Activated CD8-positive, alpha-beta memory T cell treated with anti-CD3 and anti-CD28 coated beads for 4 hours (primary cell): ENCODE measurements around the gene ARMH1.
A peak's percentile ranks its signal among the peaks of the same experiment; 100 is the strongest.

Experiments
- DNase-seq, 2 donors: peaks; one replicate each; pipeline ENCODE4 v3.0.0-alpha.2; 2020; ENCODE audit warnings: low read depth in 2 of 2

Gene ARMH1

DNA sequence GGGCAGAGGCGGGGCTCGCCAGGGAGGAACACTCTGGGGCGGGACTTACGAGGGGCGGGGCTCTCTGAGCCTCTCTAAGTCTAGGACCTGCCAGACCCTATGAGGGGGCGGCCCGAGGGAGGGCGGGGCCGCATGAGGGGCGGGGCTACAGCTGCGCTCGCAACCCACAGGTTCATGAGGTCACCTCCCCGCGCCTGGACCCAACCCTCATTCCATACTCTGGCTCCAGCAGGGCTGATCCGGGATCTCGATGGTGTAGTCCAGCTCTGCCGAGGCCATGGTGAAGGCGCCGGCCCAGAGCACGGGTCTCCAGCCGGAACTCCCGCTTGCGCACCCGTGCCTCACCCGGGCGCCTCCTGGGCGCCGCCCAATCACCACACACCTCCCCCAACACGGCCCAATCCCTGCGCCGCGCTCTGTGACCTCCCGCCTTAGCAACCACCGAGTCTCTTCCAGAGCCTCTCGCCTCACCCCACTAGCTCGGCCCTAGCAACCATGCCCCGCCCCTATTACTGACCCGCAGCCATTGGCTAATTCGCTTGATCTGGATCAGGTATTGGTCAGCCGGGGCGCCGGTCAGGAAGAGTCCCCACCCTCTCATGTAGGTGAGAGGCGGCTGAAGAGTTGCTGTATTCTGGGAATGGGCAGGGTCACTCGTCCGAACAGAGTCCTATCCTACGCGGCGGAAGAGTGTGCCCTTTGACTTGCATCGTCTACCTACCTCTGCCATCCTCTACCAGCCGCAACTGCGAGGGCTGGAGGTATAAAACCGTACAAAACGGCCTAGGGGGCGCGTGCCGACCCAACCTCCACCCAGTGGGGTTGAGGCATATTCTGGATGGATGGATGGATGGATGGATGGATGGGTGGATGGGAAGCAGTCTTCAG, at the start of gene ARMH1, which contains the start of gene TMEM53:
TSS of gene ARMH1 (plus strand) at position 602 of the 888 bp plus-strand sequence. CDS start 14,984 bp downstream, outside the sequence.
TSS of gene TMEM53 (minus strand) at position 369 of the 888 bp plus-strand sequence. CDS start at position 279, 90 bp downstream.
- DNase-seq: peak; percentile 88 to 91

DNA sequence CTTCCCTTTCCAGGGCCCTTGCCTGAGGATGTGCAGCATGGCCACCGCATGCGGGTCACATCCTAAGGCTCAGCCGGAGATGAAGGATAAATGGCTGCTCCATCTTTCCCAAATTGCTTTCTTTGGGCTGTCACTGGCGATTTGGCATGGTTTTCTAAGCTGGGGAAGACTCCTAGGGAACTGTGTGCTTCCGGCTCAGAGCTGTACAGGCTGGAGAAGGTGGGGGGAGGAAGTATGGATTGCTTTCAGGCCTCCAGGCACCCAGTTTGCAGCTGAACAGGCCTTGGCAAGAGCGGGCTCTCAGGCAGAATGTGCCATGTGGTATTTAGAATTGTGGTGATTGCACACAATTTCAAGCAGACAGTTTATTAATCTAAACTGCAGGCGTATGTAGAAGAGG, 49.2 kb upstream of the ARMH1 start:
- DNase-seq: no peak

DNA sequence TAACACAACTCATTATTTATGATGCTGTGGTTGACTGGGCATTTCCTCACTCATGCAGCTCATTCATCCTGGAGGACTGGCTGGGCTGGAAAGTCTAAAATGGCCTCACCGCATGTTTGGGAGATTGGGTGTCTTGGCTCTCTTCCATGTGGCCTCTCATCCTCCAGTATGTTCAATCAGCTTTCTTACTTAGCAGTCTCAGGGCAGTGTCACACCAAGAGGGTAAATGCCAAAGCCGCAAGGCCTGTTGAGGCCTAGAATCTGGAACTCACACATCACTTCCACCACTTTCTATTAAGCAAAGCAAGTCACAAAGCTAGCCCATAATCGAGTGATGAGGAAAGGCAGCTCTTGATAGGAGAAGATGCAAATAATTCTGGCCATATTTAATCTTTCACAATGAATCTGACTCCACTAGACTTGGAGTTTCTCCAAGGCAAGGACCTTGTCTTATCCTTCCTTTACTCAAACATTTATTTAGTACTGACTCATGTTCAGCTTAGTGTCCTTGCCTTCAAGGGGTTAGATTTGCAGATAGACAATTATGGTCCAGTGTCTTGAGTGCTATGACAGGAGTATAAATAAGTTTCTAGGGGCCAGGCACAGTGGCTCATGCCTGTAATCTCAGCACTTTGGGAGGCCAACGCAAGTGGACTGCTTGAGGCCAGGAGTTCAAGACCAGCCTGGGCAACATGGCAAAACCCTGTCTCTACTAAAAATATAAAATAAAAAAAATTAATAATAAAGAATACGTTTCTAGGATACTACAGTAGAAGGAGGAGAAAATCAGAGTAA, 45.4 kb upstream of the ARMH1 start:
- no peak for DNase-seq

DNA sequence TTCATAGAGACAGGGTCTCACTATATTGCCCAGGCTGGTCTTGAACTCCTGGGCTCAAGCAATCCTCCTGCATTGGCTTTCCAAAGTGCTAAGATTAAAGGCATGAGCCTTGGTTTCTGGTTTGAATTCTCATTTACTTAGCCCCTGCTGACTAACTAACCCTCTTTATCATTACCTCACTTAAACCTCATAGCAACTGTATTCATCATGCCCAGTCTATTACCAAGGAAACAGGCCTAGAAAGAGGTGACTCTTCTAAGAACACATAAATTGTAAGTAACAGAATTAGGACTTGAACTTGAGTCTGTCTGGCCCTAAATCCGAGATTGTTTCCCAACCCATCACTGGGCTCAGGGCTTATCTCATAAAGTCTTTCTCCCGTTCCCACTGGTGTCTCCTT, 44.4 kb upstream of the ARMH1 start:
- no peak for DNase-seq

DNA sequence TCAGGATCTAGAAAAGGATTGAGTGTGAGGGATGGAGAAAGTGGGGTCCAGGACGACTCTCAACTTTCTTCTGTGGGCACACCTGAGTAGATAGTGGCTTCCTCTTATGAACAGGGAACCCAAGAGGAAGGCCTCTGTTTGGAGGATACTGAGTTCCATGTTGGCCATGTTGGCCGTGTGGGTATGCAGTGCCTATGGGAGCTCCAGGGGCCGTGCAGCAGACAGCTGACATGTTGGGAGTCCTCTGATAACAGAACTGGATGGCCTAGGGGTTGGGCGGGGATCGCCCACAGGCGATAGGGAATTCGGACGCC, 43.2 kb upstream of the ARMH1 start:
- no peak for DNase-seq

DNA sequence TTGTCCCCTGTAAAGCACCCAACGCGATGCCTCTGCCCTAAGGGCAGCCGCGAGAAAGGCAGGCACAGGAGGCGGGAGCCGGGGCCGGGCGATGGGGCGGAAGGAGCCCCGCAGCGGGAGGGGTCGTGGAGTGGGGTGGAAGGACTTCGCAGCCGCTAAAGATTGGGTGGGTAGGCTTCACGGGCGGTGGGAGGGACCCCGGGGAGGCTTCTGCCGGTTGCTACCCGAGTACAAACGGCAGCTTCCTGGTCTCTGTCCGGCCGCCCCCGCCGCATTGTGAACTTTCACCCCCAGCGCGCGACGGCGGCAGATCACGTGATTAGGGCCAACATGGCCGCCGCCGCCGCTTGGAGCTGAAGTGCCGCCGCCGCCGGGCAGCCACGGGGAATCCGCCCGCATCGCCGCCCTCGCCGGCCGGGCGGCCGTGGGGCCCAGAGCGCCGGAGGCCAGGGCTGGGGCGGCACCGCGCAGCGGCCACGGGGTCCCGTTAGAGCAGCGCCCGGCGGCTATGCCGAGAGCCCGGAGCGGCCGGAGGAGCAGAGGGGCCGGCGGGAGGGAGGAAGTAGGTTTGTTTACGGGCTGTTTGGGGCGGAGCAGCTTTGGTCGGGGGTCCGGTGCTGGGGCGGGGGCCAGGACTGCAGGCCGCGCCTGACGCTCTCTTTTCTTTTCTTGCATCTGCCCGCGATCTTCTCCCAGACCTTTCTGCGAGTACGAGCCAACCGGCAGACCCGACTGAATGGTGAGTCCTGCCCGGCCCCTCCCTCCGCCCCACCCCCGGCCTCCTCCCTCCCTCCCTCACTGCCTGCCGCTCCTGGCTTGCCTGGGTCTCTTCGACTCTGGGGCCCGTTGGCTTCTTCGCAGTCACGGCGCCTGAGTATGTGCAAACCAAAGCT, 42.6 kb upstream of the ARMH1 start:
- peak; percentile 79 to 83 for DNase-seq

DNA sequence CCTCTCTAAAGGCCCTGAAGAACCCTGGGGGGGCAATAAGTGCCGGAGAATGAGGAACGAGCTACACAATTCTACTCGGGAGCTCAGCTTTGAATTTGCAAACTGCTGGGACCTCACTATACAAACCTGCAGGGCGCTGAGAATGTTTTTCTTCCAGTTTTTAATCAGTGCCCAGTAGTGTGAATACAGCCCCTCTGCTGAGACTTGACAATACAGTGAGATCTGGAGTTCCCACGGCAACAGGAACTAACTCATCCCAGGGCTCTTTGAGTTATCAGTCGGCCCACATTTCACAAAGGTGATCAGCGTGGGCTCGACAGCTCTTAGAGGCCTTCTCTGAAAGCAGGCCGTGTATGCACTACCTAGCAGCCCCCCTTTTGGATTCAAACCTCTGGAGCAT, 41.9 kb upstream of the ARMH1 start:
- no peak for DNase-seq

DNA sequence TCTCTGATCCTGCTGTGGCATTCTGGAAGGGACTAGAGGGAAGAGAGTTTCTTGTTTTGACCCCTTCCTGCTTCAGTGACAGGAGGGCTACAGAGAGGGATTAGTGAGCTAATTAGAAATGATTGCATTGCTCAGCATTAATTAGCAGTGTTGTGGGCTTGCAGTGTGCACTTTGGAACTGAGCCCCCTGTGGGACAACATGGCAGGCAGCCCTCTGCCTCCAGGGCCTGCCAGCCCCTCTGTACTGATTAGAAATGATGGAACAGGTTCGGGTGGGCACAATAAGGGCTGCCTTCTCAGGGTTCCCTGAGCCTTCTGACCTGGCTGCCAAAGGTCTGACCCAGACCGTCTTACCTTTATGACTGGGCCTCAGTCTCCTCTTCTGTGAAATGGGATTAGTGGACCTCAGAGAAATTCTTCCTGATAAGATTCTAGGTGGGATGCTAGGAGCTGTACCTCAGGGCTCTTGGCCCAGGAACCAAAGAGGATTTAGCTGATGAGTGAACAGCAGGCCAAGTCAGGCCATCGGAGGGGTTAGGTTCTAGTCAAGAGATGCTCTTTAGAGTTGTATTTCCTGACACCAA, 39.8 kb upstream of the ARMH1 start:
- DNase-seq: no peak

DNA sequence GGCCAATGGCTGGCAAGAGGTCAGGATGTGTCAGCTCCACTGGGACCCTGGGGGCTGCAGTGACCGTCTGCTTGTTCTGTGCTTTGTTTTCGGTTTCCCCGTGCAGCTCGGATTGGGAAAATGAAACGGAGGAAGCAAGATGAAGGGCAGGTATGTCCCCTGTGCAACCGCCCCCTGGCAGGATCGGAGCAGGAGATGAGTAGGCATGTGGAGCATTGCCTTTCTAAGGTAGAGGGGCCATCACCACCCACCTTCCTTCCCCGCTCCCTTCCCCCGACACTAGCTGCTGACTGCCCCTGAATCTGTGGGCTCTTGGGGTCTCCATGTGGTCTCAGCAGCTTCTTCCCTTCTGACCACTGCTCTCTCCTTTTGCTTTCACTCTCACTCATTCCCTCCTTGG, 39.1 kb upstream of the ARMH1 start:
- DNase-seq: no peak

DNA sequence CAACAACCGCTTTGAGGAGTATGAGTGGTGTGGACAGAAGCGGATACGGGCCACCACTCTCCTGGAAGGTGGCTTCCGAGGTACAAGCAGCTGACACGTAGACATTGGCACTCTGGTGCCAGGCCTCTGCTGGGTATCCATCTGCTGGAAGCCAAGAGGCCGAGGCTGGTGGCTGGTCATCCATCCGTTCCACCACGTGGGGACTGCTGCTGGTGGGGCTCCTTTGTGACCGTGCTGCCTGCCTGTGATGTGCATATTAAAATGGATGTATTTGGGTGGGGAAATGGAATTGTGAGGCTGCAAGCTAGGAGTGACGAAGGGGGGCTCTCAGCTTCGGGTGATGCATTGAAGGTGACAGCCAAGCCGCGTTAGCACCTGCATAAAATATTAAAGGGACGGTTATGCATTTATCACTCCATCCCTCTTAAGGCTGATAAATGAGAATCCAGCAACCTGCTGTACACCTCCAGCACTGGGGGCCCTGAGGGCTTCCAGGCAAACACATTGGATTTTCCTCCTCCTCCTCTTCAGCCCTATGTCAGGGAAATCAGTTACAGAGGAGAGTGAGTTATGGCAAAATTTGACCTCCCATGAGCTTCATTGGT, 38.3 kb upstream of the ARMH1 start:
- DNase-seq: no peak

DNA sequence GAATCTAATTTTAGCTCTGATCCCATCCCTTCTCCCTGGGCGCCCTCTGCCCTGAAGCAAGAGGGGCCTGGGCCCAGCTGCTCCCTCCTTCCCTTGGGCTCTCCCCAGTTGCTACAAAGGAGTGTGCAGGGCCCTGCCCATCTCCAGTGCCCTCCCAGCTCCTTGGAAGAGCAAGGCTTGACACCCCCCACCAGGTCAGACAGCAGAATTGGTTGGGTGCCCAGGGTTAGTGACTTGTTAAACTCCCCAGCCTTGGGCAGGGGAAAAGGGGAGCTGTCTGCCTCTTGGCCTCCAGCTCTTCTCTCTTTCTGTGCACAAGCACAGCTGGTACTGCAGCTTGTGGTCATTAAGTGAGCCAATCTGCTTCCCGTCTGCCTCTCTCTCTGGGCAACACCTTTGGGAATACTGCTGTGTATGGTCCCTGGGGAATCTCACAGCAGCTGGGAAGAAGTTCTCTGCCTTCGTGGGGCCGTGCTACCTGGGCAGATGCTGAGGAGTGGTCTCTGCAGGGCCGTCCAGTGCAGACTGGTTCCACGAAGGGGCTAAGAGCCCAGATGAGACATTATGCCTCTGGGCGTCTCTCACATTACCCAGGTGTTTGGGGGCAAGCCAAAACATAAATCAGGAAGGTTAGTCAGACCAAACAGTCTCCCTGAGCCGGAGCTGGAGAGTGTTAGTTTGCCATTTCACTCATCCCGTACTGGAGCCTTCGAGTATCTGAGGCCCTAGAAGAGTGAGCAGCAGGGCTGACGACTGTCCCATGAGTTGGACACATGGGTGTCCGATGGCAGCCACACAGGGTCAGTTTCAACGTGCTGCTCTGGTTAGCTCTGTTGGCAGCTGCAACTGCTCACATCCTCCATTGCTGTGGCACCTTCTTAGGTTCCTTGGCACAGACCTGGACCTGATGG, 37.6 kb upstream of the ARMH1 start:
- no peak for DNase-seq

DNA sequence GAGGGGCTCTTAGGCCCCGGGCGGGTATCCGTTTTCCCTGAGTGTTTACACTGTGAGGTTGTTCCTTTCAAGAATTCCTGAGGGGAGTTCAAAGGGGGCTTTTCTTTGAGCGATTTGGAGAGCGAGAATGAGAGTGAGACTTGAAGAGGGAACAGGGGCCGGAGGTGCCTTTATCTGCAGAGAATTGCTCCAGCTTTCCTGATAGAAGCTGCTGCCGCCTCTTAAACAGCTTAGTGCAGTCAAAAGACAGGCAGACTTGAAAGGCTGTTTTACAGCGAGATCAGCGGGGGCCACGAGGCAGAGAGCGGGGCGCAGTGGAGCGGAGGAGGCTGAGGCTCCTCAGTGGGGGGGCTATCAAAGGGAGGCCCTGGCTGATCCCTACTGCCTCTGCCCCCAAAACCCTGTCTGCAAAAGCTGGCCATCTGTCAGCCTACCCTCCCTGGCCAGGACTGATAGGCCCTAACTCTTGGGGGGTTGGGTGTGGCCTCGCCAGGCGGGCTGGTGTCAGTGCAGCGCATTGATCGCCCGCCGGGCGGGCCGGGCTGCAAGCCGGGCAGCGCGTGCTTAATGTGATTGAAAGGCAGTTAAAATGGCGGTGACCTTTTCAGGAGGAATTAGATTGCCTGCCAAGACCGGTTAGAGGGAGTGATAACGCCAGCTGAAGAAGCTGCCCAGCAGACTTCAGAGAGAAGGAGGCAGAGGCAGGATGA, 36.7 kb upstream of the ARMH1 start:
- DNase-seq: no peak

DNA sequence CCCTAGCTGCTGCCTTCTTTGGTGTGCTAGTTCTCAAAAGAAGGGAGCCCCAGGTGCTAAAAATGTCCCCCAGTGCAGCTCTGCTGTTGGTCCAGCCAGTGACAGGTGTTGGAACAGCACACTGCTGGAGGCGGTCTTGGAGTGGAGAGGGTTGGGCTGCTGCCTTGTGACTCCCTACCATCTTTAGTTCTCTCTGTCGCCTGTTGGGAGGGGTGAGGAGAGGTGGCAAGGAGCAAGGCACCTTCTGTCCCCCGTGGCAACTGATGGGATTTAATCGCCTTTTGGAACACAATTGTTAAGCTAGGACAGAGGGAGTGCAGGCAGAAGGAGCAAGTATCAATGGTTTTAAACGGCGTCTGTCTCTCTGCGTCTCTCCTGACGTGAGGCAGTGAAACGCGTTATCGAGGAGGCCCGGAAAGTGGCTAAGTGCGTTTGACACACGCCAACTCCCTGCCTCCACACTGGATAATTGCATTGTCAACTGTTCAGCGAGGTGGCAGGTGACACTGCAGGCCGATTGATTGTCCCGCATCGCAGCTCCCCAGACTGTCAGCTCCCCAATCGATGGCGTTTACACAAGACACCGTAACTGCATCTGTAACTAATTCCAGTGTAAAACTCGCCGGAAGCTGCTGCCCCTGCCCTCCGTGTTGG, 34.2 kb upstream of the ARMH1 start:
- DNase-seq: no peak

DNA sequence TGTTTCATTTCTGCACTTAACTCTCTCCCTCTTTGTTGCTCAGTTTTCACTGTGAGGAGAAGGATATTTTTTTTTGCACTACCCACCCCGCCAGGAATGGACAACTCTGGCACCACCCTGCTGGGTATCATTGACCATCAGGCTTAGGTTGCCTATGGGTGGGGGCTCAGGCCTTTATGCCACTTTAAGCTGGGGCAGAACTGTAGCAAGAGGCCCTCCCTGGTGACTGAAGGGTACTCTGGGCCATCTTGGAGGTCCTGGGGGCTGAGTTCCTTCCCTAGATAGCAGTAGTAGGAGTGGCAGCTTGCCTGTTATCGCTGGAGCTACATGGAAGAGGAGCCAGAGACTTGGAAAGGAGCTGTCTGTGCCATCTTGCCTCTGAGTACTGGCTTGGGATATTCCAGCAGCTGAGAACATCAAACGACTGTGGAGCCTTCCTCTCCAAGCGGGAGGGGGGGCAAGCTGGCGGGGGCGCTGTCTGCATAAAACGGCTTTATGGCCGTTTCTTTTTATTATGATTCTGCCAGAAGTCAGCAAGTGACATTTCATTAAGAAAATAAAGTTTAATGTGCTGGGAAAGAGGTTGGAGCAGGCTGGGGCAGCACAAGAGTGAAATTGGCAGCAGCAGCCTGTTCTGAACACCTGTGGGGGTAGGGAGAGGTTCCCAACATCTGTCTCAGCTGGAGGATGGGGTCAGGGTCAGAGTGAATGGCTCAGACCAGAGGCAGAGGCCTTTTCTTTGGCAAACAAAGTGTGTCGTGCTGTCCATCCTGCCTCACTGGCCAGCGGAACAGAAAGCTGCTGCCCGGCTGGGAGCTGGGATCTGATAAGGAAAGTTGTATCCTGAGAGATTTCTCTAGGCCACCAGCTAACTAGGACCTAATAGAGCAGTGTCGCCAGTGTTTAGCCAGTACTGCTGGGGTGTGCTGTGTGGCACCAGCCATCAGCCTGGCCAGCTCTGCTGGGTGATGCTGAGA, 33.1 kb upstream of the ARMH1 start:
- DNase-seq: no peak

DNA sequence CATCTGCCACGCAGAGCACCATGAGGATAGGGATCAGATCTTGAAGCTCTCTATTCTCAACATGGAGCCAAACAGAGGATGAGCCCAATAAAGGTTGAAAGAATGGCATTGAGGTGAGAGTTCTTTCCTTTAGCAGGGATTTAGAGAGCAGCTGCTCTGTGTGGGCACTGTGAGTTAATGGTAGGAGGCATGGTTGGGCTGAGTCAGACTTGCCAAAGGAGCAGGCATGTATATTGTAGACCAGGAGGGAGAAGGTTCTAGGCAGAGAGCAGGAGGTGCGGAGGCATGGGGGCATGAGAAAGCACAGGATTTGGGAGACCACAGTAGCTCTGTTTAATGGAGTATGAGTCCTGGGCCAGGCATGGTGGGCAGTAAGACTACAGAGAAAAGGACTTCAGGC, 32.3 kb upstream of the ARMH1 start:
- DNase-seq: no peak

DNA sequence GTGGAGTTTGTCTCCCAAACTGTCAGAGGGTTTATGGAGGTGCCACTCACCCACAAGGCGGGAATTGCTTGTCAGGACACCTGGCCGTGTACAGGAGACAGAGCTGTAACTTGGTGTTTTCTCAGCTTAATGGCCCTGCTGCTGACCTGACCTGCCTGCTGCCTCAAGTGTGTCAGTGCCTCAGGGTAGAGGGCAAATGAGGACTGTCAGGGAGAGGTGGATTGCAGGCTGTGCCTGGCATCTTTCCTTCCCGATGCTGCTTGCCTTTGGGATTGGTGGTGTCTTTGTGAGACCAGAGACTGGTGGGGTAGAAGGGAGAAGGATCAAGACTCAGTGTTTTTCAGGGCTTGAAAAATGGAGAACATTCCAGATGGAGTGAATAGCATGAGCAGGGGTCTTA, 31.6 kb upstream of the ARMH1 start:
- no peak for DNase-seq

DNA sequence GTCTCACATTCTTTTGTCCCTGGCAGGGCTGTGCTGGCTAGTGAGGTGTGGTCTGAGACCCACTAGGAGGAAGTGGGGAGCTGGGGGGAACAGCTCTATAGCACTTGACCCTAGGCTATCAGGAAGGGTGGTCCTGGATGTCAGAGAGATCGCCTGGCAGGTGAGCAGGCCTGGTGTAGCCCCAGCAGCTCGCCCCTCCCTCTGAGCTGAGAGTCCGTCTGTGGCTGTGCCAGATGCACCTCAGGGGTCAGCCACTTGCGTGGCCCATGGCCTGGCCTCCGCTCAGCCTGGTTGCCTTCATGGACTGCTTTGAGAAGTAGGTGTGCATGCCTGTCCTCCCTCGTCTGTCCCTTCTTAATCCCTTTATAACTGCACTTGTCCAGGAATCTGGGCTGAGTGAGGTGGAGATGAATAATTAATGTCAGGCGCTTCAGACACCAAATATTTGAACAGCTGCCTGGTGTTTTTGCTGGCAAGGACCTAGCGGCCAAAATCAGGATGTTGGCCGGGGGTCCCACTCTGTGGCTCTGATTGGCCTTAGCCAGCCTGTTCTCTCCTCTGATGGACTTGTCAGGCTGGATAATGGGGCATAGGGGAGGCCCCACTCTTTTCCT, 30.7 kb upstream of the ARMH1 start:
- DNase-seq: no peak
